ENCODE measurements around the gene SCG3.
"Not testable (repeated sequence)": the region's sequence is repeated elsewhere in the genome, so short reads cannot be mapped to it uniquely, and the experiment has no call there.

Gene SCG3

GRCh38 chr15:51681303-51681963, at the start of gene SCG3:
TSS of gene SCG3 (plus strand) at chr15:51681503. CDS start at chr15:51681756, 253 bp downstream.
- peak; percentile 75 for DNase-seq

GRCh38 chr15:51634591-51635198, 46.6 kb upstream of the SCG3 start:
- DNase-seq = peak; percentile 84

DNA sequence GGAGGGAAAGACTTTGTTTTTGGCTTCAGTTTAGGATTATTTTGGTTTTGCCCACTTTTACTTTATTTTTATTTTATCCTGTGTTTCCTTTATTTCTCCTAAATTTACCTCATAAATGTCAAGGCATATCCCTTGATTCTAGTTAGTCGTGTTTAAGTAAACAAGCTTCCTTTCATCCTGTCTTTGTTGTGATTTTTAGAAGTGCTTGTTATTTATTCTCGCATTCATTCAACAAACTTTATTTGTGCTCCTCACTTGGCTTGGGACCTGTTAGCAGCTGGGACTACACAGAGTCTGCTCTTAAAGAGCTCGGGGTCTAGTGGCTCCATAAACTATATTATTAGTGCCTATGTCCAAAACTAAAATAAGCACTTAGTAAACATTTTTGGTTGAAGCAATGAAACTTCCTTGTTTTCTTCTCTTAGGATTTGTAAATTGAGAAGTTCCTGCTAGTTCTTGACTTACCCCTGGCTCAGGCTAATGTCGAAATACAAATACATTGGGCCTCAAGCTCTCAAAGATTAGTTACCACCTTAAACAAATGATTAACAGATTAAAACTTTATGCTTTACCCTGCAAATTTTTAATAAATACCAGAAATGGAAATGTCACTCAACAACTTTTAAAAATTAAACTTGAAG, 39.7 kb upstream of the SCG3 start:
- peak; percentile 66 for DNase-seq

DNA sequence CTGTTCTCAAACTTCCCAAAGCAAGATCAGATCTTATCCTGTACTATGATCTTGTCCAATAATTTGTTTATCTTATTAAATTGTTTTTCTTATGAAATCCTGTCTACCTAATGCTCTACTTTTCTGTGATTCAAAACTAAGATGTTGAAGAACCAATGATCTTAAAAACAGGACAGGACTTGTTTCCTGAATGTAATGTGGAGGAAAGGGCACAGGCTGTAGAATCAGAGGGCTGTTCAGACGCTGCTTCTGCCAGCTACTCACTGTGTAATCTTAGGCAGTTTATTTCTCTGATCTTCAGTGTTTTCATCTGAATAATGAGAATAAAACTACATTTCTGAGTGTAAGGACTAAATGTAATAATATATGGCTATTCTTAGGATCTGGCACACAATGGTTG, 38.6 kb upstream of the SCG3 start:
- DNase-seq = no peak

DNA sequence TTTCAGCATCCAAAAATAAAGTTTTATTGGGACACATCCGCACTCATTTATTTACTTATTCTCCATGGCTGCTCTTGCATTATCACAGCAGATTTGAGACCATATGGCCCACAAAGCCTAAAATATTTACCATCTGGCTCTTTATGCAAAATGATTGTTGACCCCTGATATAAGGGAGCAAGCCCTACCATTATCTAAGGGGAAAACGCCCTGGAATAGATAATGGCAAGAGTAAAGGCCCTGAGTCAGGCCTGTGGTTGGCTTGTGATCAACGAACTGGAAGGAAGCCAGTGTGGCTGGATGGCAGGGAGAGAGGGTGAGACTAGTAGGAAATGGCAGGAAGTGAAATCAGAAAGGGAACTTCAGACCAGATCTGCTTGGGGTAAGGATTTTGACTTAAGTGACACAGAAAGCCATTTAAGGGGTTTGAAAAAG, 34.2 kb upstream of the SCG3 start:
- peak; percentile 92 for DNase-seq

DNA sequence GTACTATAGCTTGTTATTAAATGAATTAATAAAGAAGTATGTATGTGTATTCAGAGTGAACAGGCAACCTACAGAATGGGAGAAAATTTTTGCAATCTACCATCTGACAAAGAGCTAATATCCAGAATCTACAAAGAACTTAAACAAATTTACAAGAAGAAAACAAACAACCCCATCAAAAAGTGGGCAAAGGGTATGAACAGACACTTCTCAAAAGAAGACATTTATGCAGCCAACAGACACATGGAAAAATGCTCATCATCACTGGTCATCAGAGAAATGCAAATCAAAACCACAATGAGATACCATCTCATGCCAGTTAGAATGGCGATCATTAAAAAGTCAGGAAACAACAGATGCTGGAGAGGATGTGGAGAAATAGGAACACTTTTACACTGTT, 33.2 kb upstream of the SCG3 start:
- DNase-seq = not testable (repeated sequence)

- not testable (repeated sequence) for DNase-seq
These were observed 32.7 kb upstream of the SCG3 start for GRCh38 chr15:51648643-51649042.

DNA sequence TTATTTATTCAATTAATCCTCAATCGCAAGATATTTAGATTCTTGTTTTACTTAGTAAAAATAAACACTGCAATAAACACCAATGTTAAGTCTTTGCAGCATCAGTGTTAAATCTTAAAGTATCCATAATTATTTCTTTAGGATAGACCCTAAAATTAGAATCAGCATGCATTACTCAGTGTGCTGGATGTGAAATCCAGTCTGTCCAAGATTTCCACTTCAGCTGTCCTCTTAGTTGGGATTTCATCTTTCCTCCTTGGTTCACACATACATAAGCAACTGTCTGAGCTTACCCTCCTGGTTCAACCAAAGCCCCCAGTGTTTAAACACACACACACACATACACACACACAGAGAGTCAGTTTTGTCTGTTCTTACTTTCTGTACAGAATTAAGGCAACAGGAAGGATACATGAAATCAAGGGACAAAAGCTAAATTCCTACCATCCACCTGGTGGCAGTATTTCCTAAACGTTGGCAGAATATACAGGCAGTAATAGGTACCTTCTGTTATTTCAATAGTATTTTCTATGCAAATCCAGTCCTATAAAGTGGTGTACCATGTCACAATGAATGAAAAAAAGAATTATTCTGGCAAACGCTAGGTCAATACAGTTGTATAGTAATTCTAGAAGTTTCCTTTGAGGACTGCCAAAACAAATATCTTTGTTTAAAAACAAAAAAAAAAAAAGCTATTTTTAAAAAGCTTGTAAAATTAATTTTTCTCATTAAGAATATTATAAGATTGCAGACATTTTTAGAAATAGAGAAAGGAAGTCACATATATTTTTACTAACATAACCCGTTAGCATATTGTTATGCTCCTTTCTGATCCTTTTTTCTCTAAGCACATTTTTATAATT, 31.4 kb upstream of the SCG3 start:
- peak; percentile 86 for DNase-seq

- DNase-seq = no peak
These were observed 29.1 kb upstream of the SCG3 start for GRCh38 chr15:51652084-51652668.

DNA sequence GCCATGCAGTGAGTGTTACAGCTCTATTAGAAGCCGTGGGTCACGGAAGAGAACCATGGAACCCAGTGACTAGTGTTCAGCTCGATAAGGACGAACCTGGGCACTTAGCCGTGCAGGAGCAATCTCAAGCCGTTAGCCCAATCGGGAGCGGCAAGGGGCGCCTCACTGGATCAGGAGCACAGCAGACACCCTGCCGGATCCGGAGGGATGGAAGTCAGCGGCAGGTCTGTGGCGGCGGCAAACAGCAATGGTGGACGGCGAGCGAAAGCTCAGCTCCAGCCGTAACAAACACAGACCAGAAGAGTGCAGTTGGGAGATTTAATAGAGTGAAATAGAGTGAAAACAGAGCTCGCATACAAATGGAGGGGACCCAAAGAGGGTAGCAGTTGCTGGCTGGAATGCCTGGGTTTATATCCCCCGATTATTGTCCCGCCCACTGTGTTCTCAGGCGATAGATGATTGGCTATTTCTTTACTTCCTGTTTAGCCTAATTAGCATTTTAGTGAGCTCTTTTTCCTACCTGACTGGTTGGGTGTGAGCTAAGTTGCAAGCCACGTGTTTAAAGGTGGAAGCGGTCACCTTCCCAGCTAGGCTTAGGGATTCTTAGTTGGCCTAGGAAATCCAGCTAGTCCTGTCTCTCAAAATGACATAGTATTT, 25.8 kb upstream of the SCG3 start:
- DNase-seq = not testable (repeated sequence)

DNA sequence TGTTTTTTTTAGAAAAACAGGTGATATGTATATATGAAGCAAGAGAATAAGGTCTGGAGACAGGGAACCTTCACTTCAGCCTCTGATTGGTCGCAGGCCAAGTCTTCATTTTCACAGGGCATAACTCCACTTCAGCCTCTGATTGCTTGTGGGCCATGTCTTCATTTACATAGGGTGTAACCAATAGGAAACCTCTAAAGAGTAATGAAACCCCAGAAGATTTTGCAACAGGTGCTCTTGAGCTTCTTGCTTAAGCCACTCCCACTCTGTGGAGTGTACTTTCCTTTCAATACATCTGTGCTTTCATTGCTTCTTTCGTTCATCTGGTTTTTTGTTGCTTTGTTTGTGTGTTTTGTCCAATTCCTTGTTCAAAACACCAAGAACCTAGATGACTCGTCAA, 22.6 kb upstream of the SCG3 start:
- peak; percentile 83 for DNase-seq

DNA sequence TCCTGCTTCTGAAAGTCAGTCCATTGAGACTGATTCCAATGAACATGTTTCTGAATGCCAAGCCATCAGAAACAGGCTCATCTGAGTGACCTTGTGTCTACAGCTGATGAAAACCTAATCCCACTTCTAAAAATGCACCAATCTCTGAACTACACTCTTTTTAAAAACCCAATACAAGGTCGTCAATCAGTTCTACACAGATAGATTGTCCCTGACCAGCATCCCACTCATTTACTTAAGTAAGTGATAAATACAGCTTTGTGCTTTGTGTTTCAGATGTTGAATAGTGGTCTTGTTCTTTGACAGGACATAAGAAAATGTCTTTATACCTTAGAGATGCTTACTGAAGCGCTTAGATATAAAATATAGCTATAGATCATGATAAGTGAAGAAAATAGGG, 20.2 kb upstream of the SCG3 start:
- DNase-seq = no peak

DNA sequence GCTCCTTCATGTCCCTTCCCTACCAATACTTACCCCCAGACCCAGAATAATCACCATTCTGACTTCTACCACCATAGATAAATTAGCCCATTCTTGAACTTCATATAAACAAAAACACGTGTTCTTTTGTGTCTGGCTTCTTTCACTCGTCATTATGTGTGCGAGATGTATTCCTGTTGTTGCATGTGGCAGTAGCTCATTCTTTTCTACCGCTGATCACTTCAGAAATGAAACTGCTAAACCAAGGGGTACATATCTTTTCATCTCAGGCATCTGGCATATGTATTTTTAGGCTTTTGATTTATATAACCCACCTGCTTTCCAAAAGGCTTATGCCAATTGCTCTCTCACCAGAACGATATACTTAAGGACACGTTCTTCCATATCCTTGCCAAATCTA, 13.8 kb upstream of the SCG3 start:
- no peak for DNase-seq

DNA sequence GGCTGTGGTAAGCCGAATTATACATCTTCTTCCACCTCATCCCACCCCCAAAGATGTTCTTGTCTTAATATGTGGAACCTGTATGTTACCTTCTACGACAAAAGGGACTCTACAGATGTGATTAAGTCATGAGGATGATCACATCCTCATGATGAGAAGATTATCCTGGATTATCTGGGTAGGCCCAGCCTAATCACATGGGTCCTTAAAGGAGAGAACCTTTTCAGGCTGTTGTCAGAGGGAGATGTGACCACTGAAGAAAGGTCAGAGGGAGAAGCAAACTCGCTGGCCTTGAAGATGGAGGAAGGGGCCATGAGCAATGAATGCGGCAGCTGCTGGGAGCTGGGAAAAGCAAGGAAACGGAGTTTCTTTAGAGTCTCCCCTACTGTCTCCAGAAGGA, 12.9 kb upstream of the SCG3 start:
- DNase-seq = no peak

- DNase-seq = no peak
These were observed 11.9 kb upstream of the SCG3 start for GRCh38 chr15:51669381-51669780.

DNA sequence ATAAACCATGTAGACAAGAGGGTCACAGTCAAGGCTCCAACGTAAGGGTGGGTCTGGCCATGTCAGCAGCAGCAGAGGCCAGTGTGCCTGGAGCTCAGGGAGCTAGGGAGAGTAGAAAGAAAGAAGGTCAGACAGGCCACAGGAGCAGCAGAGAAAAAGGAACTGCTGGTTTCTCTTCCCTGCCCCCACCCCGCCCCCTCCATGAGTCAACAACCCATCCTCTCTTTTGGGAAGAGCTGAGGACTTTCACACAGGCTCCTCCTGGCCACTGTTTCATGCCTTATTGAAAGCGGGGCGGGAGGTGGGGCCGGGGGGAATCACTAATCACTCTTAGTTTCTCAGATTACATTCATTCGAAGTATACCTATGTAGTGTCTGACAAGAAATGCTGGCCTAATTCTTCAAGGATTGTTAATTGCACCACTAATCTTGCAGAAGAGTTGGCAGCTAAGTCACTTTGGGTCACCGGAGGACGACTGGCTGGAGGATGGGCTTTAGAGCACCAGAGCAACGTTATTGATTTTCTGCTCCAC, 9.1 kb upstream of the SCG3 start:
- DNase-seq = peak; percentile 83

DNA sequence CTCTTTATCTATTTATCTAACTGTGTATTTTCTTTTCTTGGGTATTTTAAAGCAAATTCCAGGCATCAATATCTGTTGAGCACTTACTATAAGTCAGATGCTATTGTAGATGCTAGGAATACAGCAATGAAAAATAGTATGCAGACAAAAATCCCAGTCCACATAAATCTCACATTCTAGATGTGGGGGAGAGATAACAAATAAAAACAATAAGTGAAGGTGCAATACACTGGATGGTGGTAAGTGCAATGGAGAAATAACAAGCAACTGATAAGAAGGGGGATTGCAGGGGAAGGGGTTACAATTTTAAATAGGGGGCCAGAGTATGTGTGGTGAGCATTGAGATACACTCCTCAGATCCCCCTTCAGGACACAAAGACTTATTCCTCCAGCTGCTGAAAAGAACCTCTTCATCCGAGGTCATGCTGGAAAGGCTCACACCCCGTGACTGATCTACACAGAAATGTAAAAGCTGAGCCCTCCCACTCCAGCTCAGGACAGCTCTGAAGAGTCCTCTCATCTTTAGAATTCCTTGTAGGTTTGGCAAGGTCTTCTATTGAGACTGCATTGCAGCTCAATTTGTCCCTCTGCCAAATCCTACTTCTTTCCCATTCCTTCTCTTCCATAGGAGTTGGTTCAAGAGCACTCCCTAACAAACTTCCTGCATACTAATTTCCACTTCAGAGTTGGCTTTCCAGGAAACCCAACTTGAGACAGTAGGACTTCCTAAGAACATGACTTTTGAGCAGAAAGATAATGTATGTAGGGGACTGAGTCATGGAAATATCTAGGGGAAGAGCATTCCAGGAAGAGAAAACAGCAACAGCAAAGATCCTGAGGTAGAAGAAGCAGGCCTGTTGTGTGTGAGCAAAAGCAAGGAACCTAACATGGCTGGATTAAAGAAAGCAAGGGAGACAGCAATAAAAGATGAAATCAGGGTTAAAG, 8.1 kb upstream of the SCG3 start:
- DNase-seq = peak; percentile 24

- no peak for DNase-seq
These were observed 6.1 kb upstream of the SCG3 start for GRCh38 chr15:51675234-51675633.

- no peak for DNase-seq
These were observed 4.3 kb upstream of the SCG3 start for GRCh38 chr15:51677021-51677420.

DNA sequence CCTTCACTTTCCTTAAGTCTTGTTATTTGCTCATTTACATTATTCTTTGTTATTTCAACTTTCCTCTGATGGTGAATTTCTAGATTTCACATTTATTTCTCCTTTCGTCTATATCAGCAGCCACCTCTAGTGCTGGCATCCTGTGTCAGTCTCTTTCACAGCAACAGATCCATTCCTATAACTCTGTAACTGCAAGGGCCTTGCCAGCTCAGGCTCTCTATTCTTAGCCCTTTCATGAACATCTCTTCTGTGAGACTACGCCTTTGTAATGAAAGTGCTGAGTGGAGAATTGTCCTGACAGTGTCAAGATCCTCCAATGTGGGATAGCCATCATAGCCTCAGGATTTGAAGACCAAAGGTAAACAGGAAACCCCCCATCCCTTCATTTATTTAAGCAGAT, 3.9 kb upstream of the SCG3 start:
- DNase-seq = no peak

GRCh38 chr15:51678096-51678495, 3.2 kb upstream of the SCG3 start:
- peak; percentile 95 for DNase-seq
